Adrenal gland (tissue), 5 donors: Measurements from ENCODE around the gene CDH6.

Experiments
- POLR2A ChIP-seq, 2 donors: fragments of 450-650 bp; IDR thresholded peaks; one replicate each; pipeline ENCODE4 v1.6.1; 2017; ENCODE audit warnings: antibody characterized with exemption in 2 of 2, mild to moderate bottlenecking in 2 of 2, moderate library complexity in 1 of 2
- TF ChIP-seq, protein P1 (sequence below), 6 experiments: fragments of 450-650 bp in 4 of 6; fragments of 200-600 bp in 2 of 6; sonication (generic) in 1 of 6; IDR thresholded peaks; 1 replicate in 5 of 6; 2 replicates in 1 of 6; pipeline versions ENCODE4 v1.5.1 to v1.8.0; 2016 to 2021; ENCODE audit warnings: antibody characterized with exemption in 6 of 6, mild to moderate bottlenecking in 2 of 6, moderate library complexity in 1 of 6
- donor health status: DM: no; HTN: no; CAD: no.

DNA sequence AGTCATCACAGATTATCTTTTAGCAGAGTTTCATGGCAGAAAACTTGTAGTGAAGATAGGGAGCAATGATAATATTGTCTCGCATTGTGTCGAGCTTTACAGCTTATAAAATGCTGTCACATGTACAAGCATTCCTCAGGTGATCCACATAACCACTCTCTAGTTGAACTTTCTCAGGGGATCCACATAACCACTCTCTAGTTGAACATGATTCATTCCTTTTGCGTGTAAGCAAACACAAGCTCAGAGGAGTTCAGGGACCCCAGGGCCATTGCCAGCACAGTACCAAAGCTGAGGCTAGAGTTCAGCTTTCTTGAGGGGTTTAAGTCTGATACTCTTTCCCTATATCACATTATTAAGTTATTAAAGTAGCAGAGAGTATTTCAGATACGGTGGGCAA lies 86.7 kb downstream of the CDH6 start:
- TF ChIP-seq, protein P1, sequence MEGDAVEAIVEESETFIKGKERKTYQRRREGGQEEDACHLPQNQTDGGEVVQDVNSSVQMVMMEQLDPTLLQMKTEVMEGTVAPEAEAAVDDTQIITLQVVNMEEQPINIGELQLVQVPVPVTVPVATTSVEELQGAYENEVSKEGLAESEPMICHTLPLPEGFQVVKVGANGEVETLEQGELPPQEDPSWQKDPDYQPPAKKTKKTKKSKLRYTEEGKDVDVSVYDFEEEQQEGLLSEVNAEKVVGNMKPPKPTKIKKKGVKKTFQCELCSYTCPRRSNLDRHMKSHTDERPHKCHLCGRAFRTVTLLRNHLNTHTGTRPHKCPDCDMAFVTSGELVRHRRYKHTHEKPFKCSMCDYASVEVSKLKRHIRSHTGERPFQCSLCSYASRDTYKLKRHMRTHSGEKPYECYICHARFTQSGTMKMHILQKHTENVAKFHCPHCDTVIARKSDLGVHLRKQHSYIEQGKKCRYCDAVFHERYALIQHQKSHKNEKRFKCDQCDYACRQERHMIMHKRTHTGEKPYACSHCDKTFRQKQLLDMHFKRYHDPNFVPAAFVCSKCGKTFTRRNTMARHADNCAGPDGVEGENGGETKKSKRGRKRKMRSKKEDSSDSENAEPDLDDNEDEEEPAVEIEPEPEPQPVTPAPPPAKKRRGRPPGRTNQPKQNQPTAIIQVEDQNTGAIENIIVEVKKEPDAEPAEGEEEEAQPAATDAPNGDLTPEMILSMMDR (IDR thresholded peaks at IDR 0.05): no peak
- TF ChIP-seq POLR2A (IDR thresholded peaks at IDR 0.05): no peak
